ENCODE measurements around the gene GGNBP2.

Gene GGNBP2

DNA sequence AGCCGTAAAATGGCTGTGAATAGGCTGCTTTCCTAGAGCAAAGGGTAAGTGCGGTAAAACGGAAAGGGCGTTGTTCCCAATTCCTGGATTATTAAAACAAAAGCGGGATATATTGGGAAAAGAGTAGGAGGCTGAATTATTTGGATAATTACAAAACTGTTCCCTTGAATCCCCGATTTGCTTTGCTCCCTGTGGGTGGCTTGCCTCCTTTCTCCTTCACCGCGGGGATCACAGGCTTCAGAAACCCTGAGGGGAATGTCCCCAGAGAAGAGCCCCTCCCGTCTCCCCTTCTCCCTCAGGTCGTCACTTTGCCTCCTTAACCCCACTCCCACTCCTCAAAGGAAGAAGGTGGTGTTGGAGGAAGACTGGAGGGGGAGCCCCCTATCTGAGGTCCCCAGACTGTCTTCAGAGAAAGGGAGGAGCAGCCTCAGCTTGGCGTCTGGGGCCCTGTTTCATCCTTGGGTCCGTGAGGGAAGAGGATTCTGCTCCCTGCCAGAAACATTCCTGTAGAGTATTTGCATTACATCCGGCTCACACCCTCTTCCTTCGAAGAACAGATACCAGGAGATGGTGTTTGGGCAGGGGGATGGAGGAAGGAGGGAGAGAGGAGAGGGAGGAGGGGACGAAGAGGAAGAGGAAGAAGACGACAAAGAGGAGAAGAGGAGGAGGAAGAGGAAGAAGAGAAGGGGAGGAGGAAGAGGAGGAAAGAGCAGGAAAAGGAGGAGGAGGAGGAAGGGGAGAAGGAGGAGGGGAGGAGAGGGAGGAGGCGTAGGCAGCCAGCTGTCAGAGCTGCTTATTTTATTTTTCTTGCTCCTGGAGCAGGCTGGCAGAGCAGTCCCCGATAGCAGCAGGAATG is 88.4 kb downstream of the GGNBP2 start:
- DNase-seq = no peak

Measured in NCI-H1436 treated with DMSO at 0.1 percent for 48 hours (cell line).